ENCODE results near the gene CDK6. TPM values are rescaled to one million over a fixed set of nuclear protein-coding genes. Genes with fewer than 3 reads are reported as not detected.

Gene CDK6
- total RNA-seq, 3 donors from 2014 or later (not counting 1 experiment from before 2014, with no cell fraction given) = 41.1 to 46.3 (median 45.1) TPM

DNA sequence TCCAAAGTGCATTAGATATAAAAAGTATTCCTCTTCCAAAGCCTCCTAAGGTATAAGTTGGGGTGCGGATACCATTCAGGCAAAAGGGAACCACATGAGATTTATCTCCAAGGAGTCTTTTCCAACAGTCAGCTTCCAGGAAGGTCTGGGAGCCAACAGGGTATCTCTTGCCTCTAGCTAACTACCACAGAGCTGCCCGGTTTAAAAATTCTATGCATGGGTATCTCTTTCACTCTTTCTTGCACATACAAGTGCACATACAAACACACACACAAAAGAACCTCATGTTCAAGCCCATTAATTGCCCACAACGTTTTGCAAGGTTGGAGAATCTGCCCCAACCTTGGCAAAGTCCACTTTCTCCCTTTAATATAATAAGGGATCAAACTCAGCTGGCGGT is 80.7 kb downstream of the CDK6 start:
- Histone ChIP-seq H3K9me3 (ENCODE audit: control insufficient read depth, insufficient read depth, low read length) (no peaks in the 10 kb centered on the region), H3K36me3 (ENCODE audit: control insufficient read depth, insufficient read depth, low read length) (no peaks in the 10 kb centered on the region), H3K4me1 (ENCODE audit: control insufficient read depth, insufficient read depth, low read length) (peaks cover 8% of the 10 kb centered on the region), H3K27ac (ENCODE audit: low read length) (no peak overlapping the region), H3K4me3 (ENCODE audit: low read length) (no peak overlapping the region), H3K27me3 (ENCODE audit: control insufficient read depth, insufficient read depth, low read length) (no peaks in the 10 kb centered on the region)
- TF ChIP-seq, protein P1, sequence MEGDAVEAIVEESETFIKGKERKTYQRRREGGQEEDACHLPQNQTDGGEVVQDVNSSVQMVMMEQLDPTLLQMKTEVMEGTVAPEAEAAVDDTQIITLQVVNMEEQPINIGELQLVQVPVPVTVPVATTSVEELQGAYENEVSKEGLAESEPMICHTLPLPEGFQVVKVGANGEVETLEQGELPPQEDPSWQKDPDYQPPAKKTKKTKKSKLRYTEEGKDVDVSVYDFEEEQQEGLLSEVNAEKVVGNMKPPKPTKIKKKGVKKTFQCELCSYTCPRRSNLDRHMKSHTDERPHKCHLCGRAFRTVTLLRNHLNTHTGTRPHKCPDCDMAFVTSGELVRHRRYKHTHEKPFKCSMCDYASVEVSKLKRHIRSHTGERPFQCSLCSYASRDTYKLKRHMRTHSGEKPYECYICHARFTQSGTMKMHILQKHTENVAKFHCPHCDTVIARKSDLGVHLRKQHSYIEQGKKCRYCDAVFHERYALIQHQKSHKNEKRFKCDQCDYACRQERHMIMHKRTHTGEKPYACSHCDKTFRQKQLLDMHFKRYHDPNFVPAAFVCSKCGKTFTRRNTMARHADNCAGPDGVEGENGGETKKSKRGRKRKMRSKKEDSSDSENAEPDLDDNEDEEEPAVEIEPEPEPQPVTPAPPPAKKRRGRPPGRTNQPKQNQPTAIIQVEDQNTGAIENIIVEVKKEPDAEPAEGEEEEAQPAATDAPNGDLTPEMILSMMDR (IDR thresholded peaks at IDR 0.05) = no peak
- DNase-seq = no peak
- Mint-ChIP-seq H3K4me3 (peak overlapping the region; percentile 9), H3K27ac (peak overlapping the region in 1 of 2 donors; percentile 72), H3K9me3 (no peaks in the 10 kb centered on the region), H3K27me3 (ENCODE audit: low read depth in 2 of 2) (no peaks in the 10 kb centered on the region), H3K4me1 (peaks cover 43 to 46% of the 10 kb centered on the region in 2 donors), H3K36me3 (no peaks in the 10 kb centered on the region)
- intact Hi-C loops (cut with micrococcal nuclease) = no loop called here
- no peak for ATAC-seq
- WGBS (ENCODE audit: insufficient coverage) = 37% methylated on average over 3 of the region's 4 CpGs

DNA sequence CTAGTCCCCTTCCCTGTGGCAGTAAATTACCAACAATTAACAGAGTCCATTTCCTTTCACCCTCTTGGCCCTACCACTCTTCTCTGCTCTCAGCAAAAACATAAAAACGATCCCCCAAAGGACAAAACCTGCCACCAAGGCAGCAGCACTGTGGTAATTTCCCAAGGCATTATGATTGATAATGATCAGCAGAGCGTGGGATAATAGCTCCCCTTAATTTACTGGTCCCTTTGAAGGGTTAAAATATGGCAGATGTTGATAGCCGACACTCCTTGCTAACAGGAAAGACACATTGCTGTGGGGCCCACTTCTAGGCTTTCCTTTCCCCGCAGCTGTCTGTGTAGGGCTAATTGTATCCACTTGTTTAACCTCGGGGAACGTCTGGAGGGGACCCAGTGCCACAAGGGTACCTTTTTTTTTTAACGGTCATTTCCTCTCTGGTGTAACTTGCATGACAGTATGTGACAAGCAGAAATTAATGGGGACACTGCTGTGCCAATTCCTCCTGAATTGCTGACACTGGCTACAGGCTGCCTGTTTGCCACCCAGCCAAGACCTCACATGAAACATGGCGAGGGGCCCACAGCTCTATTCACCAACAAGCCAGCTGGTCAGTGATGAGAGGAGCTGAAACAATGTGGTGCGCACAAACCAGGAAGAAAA is 81.3 kb downstream of the CDK6 start:
- H3K9me3 Mint-ChIP-seq = no peaks in the 10 kb centered on the region
- WGBS (ENCODE audit: insufficient coverage) = 26% methylated on average over 9 of the region's 9 CpGs
- H3K36me3 Mint-ChIP-seq = no peaks in the 10 kb centered on the region
- Histone ChIP-seq H3K27ac (ENCODE audit: low read length) (no peak overlapping the region), H3K4me1 (ENCODE audit: control insufficient read depth, insufficient read depth, low read length) (peaks cover 8% of the 10 kb centered on the region), H3K27me3 (ENCODE audit: control insufficient read depth, insufficient read depth, low read length) (no peaks in the 10 kb centered on the region), H3K9me3 (ENCODE audit: control insufficient read depth, insufficient read depth, low read length) (no peaks in the 10 kb centered on the region), H3K36me3 (ENCODE audit: control insufficient read depth, insufficient read depth, low read length) (no peaks in the 10 kb centered on the region), H3K4me3 (ENCODE audit: low read length) (no peak overlapping the region)
- no peaks in the 10 kb centered on the region for H3K27me3 Mint-ChIP-seq (ENCODE audit: low read depth in 2 of 2)
- peak overlapping the region; percentile 62 to 72 for H3K27ac Mint-ChIP-seq
- TF ChIP-seq, protein P1 (IDR thresholded peaks at IDR 0.05) = no peak
- H3K4me3 Mint-ChIP-seq = peak overlapping the region; percentile 35
- no peak for DNase-seq
- intact Hi-C loops (cut with micrococcal nuclease) = no loop called here
- ATAC-seq = peak; percentile 26 to 62 (median 47)
- peaks cover 43 to 46% of the 10 kb centered on the region in 2 donors for H3K4me1 Mint-ChIP-seq

DNA sequence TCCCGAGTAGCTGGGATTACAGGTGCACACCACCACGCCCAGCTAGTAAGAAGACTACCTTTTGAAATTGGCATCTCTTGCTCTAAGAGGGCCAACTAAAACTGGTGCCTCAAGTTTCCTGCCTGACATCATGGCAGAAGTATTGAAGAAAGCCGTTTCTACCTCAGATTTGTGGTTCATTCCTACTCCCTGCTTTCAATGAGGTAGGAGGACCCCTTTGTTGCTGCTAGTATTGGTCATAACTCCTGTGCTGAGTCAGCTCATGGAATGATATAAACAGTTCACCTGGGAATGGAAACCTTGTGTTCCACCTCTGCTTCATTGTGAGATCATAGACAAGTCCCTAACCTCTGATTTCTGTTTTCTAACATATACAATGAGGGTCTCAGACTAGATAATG is 82.8 kb downstream of the CDK6 start:
- Mint-ChIP-seq H3K27me3 (ENCODE audit: low read depth in 2 of 2) (no peaks in the 10 kb centered on the region), H3K9me3 (no peaks in the 10 kb centered on the region), H3K4me1 (peaks cover 44 to 45% of the 10 kb centered on the region in 2 donors), H3K4me3 (no peak overlapping the region), H3K27ac (peak overlapping the region in 1 of 2 donors; percentile 62), H3K36me3 (no peaks in the 10 kb centered on the region)
- TF ChIP-seq, protein P1 (IDR thresholded peaks at IDR 0.05) = no peak
- Histone ChIP-seq H3K27ac (ENCODE audit: low read length) (no peak overlapping the region), H3K9me3 (ENCODE audit: control insufficient read depth, insufficient read depth, low read length) (no peaks in the 10 kb centered on the region), H3K4me3 (ENCODE audit: low read length) (no peak overlapping the region), H3K27me3 (ENCODE audit: control insufficient read depth, insufficient read depth, low read length) (no peaks in the 10 kb centered on the region), H3K36me3 (ENCODE audit: control insufficient read depth, insufficient read depth, low read length) (no peaks in the 10 kb centered on the region), H3K4me1 (ENCODE audit: control insufficient read depth, insufficient read depth, low read length) (peaks cover 8% of the 10 kb centered on the region)
- intact Hi-C loops (cut with micrococcal nuclease) = no loop called here
- DNase-seq = no peak
- no peak for ATAC-seq
- WGBS (ENCODE audit: insufficient coverage) = 82% methylated on average over 3 of the region's 3 CpGs
